Neural progenitor cell (in vitro differentiated cells): ENCODE measurements around the gene RPL35A.

ENCODE experiments used
- EZH2 ChIP-seq: fragments of 200-600 bp; sonication (generic); IDR thresholded peaks from 2 replicates; pipeline ENCODE4 v1.6.1; 2017; ENCODE audit warnings: antibody characterized with exemption, mild to moderate bottlenecking, moderate library complexity
- TF ChIP-seq, protein P1 (sequence below): fragments of 200-600 bp; sonication (generic); IDR thresholded peaks from 2 replicates; pipeline ENCODE4 v1.5.1; 2017; ENCODE audit warnings: antibody characterized with exemption, mild to moderate bottlenecking

DNA sequence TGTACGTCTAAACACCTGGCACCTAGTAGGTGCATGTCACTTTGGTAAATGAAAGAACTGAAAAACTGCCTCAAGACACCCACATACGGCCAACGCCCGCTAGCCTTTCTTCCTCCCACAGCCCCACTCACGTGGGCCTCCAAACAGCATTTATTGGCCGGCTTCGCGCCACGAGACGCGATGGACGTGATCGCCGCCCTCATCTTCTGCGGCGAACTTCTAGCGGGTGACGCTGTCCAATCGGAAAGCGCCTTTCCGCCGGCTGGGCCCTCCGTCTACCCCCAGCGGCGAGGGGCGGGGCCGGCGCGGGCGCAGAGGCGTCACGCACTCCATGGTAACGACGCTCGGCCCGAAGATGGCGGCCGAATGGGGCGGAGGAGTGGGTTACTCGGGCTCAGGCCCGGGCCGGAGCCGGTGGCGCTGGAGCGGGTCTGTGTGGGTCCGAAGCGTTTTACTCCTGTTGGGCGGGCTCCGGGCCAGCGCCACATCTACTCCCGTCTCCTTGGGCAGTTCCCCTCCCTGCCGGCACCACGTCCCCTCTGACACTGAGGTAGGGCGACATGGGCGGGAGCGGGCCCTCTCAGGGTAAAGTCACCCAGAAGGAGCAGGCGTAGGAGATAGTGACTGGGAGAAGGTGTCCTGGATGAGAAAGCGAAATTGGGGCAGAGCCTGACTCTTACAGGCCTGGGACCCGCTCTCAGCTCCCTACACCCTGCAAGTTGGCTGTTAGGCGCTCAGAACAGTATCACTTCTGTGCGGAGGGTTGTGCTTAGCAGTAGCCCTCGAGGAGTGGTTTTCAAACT is 10.1 kb downstream of the RPL35A start, which contains the start of gene LMLN:
- TF ChIP-seq, protein P1, sequence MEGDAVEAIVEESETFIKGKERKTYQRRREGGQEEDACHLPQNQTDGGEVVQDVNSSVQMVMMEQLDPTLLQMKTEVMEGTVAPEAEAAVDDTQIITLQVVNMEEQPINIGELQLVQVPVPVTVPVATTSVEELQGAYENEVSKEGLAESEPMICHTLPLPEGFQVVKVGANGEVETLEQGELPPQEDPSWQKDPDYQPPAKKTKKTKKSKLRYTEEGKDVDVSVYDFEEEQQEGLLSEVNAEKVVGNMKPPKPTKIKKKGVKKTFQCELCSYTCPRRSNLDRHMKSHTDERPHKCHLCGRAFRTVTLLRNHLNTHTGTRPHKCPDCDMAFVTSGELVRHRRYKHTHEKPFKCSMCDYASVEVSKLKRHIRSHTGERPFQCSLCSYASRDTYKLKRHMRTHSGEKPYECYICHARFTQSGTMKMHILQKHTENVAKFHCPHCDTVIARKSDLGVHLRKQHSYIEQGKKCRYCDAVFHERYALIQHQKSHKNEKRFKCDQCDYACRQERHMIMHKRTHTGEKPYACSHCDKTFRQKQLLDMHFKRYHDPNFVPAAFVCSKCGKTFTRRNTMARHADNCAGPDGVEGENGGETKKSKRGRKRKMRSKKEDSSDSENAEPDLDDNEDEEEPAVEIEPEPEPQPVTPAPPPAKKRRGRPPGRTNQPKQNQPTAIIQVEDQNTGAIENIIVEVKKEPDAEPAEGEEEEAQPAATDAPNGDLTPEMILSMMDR: no peak
- no peak for TF ChIP-seq EZH2
